ENCODE data around the gene CHD3. TPM values are rescaled to one million over a fixed set of nuclear protein-coding genes. Genes with fewer than 3 reads are reported as not detected.

CHD3 gene
- total RNA-seq, 1 donor from 2014 or later: 111 TPM

- no peak for DNase-seq
Measured at GRCh38 chr17:7864995-7865650, 23.5 kb upstream of the CHD3 start.

- DNase-seq: no peak
Measured at GRCh38 chr17:7867881-7868329, 20.7 kb upstream of the CHD3 start.

- no peak for DNase-seq
Measured at GRCh38 chr17:7873051-7873450, 15.5 kb upstream of the CHD3 start.

GRCh38 chr17:7875804-7876370, 12.7 kb upstream of the CHD3 start:
- DNase-seq: no peak

- no peak for DNase-seq
Measured at GRCh38 chr17:7878234-7878633, 10.4 kb upstream of the CHD3 start.

GRCh38 chr17:7880076-7880868, 8.3 kb upstream of the CHD3 start:
- no peak for DNase-seq

- no peak for DNase-seq
Measured at GRCh38 chr17:7881276-7882054, 7.1 kb upstream of the CHD3 start.

- DNase-seq: no peak
Measured at GRCh38 chr17:7882068-7882467, 6.5 kb upstream of the CHD3 start.

GRCh38 chr17:7882629-7883028, 6.0 kb upstream of the CHD3 start:
- DNase-seq: no peak

- DNase-seq: peak; percentile 52
Measured at GRCh38 chr17:7883781-7884386, 4.7 kb upstream of the CHD3 start.

- DNase-seq: no peak
Measured at GRCh38 chr17:7884581-7885366, 3.8 kb upstream of the CHD3 start.

- no peak for DNase-seq
Measured at GRCh38 chr17:7885367-7886226, 3.0 kb upstream of the CHD3 start.

- peak; percentile 66 for DNase-seq
Measured at GRCh38 chr17:7886227-7887037, 2.2 kb upstream of the CHD3 start.

GRCh38 chr17:7887038-7887481, 1.5 kb upstream of the CHD3 start:
- DNase-seq: no peak

GRCh38 chr17:7887482-7888183, 956 bp upstream of the CHD3 start:
- DNase-seq: peak; percentile 99

- DNase-seq: peak; percentile 72
Measured at GRCh38 chr17:7889166-7889955, 772 bp downstream of the CHD3 start.

- DNase-seq: no peak
Measured at GRCh38 chr17:7893187-7893880, 4.7 kb downstream of the CHD3 start.
